Common myeloid progenitor, CD34-positive (primary cell): Measurements from ENCODE around the gene SPRY2.

ENCODE experiments used
- CTCF ChIA-PET: fragments of 350-600 bp; sonication (Branson Sonifier 250); formaldehyde crosslinking; loops from one replicate; lab custom pipeline; 2021; ENCODE audit warnings: antibody characterized with exemption; lab: Charles Lee
- POLR2A ChIA-PET: fragments of 350-600 bp; sonication (Branson Sonifier 250); formaldehyde crosslinking; loops from one replicate; lab custom pipeline; 2021; ENCODE audit warnings: antibody characterized with exemption; lab: Charles Lee
- DNase-seq, 3 donors: peaks; one replicate each; pipeline versions ENCODE4 v3.0.0 to v3.0.0-alpha.2; 2013
- H3K27ac ChIP-seq, 2 experiments: 1 replicate in 1 of 2; 2 replicates in 1 of 2; pipeline ENCODE4 v1.7.0; 2013; ENCODE audit warnings: inconsistent platforms in 2 of 2, low read length in 2 of 2, mild to moderate bottlenecking in 2 of 2, low read depth in 1 of 2, moderate library complexity in 1 of 2; ENCODE audit not compliant: severe bottlenecking in 2 of 2, insufficient read depth in 1 of 2, poor library complexity in 1 of 2
- H3K27me3 ChIP-seq, 5 experiments: replicated peaks in 2 of 5; 1 replicate in 3 of 5; 2 replicates in 2 of 5; pipeline versions ENCODE4 v1.6.1 to v1.7.0; 2013; ENCODE audit warnings: low read length in 4 of 5, mild to moderate bottlenecking in 2 of 5, moderate library complexity in 2 of 5, inconsistent platforms in 1 of 5; ENCODE audit not compliant: insufficient read depth in 5 of 5, control insufficient read depth in 4 of 5
- H3K36me3 ChIP-seq, 4 experiments: 1 replicate in 2 of 4; 2 replicates in 2 of 4; pipeline versions ENCODE4 v1.6.1 to v1.7.0; 2013; ENCODE audit warnings: low read length in 3 of 4, control low read depth in 1 of 4, mild to moderate bottlenecking in 1 of 4; ENCODE audit not compliant: control insufficient read depth in 4 of 4, insufficient read depth in 4 of 4
- H3K4me1 ChIP-seq, 4 experiments: 1 replicate in 3 of 4; 2 replicates in 1 of 4; pipeline versions ENCODE4 v1.6.1 to v1.7.1; 2013; ENCODE audit warnings: low read length in 3 of 4, mild to moderate bottlenecking in 3 of 4, control low read depth in 1 of 4, inconsistent platforms in 1 of 4, moderate library complexity in 1 of 4; ENCODE audit not compliant: control insufficient read depth in 4 of 4, insufficient read depth in 4 of 4; ENCODE audit errors: control extremely low read depth in 1 of 4
- H3K4me3 ChIP-seq, 7 experiments: 1 replicate in 4 of 7; 2 replicates in 3 of 7; pipeline versions ENCODE4 v1.5.1 to v1.7.0; 2013; ENCODE audit warnings: mild to moderate bottlenecking in 7 of 7, low read length in 6 of 7, moderate library complexity in 6 of 7, inconsistent platforms in 2 of 7, low read depth in 2 of 7, control low read depth in 1 of 7; ENCODE audit not compliant: insufficient read depth in 4 of 7, control insufficient read depth in 1 of 7; ENCODE audit errors: extremely low read depth in 1 of 7
- H3K9me3 ChIP-seq, 5 experiments: 1 replicate in 4 of 5; 2 replicates in 1 of 5; pipeline versions ENCODE4 v1.6.1 to v1.7.1; 2013; ENCODE audit warnings: low read length in 4 of 5, mild to moderate bottlenecking in 2 of 5, inconsistent platforms in 1 of 5, low read depth in 1 of 5, moderate library complexity in 1 of 5; ENCODE audit not compliant: control insufficient read depth in 4 of 5, insufficient read depth in 2 of 5; ENCODE audit errors: control extremely low read depth in 1 of 5
- WGBS: methylation state at CpG from one replicate; pipeline ENCODE4 v1.1.5; 2013; ENCODE audit not compliant: insufficient coverage; 5-methylcytosine and 5-hydroxymethylcytosine counted together

Gene SPRY2

DNA sequence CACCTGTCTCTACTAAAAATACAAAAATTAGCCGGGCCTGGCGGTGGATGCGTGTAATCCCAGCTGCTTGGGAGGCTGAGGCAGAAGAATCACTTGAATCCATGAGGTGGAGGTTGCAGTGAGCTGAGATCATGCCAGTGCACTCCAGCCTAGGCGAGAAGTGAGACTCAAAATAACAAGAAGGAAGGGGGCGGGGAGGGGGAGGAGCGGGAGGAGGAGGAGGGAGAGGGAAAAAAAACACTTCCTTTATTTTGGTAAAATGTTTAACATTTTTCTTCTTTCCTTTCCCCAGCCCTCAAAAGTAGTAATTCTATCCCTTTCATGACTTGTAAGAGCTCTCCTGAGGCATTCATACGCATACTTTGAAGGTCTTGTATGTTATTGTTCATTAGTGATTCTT is 44.3 kb downstream of the SPRY2 start:
- DNase-seq = no peak
- no peak overlapping the region for H3K27ac ChIP-seq
- H3K4me3 ChIP-seq = no peak overlapping the region
- POLR2A ChIA-PET = no interaction called here
- 96% methylated on average over 3 of the region's 7 CpGs for WGBS
- CTCF ChIA-PET = no interaction called here
- peaks cover 0 to 5% (median 0%) of the 10 kb centered on the region in 4 experiments for H3K4me1 ChIP-seq
- H3K27me3 ChIP-seq = no peaks in the 10 kb centered on the region
- no peaks in the 10 kb centered on the region for H3K9me3 ChIP-seq
- no peaks in the 10 kb centered on the region for H3K36me3 ChIP-seq

DNA sequence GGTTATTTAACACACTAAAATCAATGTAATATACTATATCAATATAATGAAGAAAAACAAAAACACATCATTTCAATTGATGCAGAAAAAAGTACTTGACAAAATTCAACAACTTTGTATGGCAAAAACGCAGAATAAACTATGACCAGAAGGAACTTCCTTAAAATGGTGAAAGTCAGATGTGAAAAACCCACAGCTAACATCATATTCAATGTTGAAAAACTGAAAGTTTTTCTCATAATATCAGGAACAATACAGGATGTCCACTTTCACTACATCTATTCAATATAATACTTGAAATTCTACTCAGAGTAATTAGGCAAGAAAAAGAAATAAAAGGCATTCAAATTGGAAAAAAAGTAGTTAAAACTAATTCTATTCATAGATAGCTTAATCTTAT is 50.3 kb downstream of the SPRY2 start:
- CTCF ChIA-PET = interaction anchor here (0.7 kb wide), 1 partner anchor 28 kb away, joined by 3 read pairs; no protein-coding TSS in a partner anchor
- Histone ChIP-seq H3K9me3 (peaks cover 0 to 2% (median 0%) of the 10 kb centered on the region in 5 experiments), H3K36me3 (no peaks in the 10 kb centered on the region), H3K27ac (no peak overlapping the region), H3K27me3 (no peaks in the 10 kb centered on the region), H3K4me3 (no peak overlapping the region), H3K4me1 (no peaks in the 10 kb centered on the region)
- no peak for DNase-seq
- 60% methylated on average over 1 of the region's 1 CpG for WGBS
- POLR2A ChIA-PET = no interaction called here
